Activated T-cell treated with anti-CD3 and anti-CD28 coated beads for 1 hour (primary cell): Measurements from ENCODE around the gene MTFR1L.

ENCODE experiments used
- DNase-seq: peaks from one replicate; pipeline ENCODE4 v3.0.0-alpha.2; 2020; ENCODE audit warnings: low read depth

Gene MTFR1L

DNA sequence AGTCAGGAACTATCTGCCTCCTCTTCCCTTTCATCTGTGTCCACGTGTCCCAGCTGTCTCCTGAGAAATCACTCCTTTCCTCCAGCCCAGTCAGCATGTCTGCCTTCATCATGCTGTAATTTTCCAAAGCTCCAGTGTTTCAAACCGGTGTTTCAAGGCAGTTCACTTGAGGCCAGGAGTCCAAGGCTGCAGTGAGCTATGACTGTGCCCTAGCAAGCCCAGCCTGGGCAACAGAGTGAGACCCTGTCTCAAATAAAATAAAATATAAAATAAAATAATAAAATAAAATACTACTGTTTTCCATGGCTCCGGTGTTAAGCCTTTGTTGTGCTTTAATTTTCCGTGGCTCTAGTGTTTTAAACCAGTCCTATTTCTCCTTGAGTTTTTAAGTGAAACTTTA is 27.6 kb upstream of the MTFR1L start:
- no peak for DNase-seq

DNA sequence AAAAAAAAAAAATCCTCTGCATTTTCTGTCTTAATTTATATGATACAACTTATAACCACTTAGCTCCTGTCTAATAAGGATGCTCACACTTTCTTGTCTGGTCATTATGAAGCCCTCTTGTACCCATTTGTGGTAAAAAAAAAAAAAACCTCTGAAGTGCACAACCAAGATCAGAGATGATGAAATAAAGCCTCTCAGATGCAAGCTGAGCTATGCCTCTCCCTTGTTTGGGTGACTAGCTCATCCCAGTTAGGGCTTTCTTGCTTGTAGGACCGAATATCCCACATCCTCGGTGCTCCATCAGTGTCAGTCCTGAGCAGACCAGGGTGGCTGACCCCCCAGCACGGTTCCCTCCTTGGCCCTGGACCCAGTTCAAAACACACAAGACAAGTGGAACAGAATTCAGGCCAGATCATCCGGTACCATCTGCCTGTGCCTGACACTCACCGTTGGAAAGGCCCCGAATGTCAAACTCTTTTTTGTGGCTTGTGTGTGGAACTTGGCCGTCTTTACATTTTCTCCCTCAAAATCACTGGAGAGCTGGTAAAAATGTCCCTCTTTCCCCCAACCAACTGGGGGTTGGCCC is 26.1 kb upstream of the MTFR1L start:
- DNase-seq, result no peak

DNA sequence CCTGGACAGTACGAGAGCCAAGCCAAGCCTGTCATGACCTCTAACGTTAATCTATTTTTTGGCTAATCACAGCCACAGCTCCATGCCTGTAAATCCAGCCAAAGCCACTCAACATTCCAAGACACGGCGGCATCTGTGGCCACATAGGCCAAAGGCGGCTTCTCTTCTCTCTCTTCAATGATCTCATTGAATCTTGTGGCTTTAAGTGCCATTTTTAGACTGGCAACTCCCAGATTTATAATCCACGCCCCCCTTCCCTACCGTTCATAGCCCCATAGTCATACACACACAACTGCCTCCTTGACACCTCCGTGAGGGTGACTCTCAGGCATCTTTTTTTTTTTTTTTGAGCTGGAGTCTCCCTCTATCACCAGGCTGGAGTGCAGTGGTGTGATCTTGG is 25.4 kb upstream of the MTFR1L start:
- no peak for DNase-seq

DNA sequence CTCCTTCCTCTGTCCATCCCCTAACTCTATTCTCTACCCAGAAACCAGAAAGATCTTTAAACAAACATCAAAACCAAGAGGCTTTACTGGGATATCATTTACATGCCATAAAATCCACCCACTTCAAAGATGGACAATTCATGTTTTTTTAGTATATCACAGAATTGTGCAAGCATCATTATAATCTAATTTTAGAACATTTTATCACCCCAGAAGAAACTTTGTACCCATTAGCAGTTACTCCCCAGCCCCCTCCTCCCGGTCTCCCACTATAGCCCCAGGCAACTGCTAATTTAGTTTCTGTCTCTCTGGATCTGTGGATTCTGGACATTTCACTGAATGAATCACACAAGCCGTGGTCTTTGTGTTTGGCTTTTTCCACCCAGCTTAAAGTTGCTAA is 24.5 kb upstream of the MTFR1L start:
- no peak for DNase-seq

DNA sequence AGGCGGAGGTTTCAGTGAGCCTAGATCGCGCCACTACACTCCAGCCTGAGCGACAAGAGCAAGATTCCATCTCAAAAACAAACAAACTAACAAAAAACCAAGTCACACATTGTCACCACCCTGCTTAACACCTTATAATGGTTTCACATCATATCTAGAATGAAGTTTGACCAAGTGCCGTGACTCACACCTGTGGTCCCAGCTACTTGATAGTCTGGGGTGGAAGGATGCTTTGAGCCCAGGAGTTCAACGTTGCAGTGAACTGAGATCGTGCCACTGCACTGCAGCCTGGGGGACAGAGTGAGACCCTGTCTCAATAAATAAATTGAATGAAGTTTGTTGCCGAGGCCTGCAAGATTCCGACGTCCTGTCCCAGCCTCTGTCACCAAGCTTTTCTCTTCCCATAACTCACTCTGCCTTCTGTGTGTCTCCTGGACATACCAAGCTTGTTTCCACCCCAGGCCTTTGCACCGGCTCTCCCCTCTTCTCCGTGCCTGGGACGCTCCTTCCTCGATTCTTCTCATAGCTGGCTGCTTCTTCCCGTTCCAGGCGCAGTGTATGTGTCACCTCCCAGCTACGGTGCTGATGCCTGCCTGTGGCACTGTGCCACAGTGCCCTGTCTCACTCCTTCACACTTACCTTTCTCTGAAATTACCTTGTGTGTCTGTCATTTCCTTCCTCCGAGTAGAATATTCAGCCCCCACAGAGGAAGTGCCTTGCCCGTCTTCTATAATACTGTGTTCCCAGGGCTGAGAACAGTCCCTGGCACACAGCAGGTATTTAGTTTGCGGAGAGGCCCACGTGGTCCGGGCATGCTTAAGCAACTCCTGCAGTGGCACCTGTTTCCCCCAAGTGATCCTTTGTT is 23.6 kb upstream of the MTFR1L start:
- DNase-seq, result no peak

DNA sequence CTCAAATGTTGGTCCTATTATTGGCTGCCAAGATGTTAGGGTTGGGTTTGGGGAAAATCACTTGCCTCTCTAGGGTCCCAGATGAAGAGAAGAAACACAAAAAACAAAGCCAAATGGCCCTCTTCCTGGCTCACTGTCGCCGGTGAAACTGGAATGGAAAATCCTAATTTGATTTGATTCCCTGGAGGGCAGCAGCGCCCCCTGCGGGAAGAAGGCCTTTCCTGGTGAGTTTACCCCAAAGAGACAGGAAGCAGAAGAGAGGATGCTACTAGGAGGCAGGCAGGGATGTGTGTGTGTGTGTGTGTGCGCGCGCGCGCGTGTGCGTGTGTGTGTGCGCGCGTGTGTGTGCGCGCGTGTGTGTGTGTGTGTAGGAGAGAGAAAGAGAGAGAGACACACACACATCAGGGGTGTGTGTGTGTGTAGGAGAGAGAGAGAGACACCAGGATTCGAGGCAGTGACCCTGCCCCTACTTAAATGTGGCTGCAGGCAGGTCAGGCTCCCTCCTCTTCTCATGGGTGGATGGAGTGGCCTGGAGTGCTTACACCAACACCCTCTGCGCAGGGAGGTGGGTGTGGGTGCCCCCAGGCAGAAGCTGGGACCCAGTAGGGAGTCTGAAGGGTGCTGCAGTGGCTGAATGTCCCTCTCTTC is 22.8 kb upstream of the MTFR1L start:
- DNase-seq, result peak; percentile 92

DNA sequence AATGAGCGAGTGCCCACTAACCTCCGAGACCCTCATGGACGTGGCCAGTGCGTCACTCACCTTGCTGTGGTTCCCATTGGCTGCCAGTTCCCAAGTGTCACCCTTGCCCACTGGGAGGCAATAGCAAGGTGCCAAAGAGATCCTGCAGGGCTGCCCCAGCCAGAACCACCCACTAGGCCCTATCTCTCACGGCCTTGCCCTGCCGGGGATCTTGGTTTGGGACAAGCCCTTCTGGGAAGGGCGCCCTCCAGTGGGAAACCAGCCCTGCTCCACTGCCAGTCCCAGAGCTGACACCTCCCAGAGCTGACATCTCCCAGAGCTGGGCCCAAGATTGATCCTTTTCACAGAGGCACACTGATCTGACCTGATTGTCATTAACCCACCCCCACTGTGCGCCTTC is 21.8 kb upstream of the MTFR1L start:
- DNase-seq, result no peak

DNA sequence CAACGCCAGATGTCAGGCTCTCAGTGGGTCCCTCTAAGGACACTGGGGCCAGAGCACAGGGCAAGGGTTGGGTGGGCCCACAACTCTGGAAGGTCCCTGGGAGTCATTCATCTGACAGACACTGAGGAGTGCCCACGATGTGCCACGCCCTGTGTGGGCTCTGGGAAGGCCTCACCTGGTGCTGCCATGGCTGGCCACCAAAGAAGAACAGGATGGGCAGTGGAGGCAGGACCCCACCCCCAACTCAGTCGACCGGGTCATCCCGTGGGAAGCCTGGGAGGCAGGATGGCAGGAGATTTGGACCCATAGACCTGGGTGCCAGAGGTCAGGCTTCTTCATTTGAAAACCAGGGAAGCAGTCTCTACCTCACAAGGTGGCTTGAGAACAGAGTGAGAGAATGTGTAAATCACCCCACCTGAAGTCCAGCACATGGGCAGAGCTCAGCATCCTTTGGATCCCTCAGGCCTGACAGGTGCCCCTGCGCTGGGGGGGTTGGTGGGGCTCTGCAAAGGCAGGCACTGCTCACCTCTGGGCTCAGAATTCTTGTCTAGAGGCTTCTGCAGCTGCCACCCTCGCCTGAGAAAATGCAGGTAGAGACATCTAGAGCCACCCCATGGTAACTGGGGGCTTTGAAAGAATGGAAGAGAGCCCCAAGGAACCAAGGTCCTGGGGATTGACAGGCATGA is 20.9 kb upstream of the MTFR1L start:
- DNase-seq, result no peak

DNA sequence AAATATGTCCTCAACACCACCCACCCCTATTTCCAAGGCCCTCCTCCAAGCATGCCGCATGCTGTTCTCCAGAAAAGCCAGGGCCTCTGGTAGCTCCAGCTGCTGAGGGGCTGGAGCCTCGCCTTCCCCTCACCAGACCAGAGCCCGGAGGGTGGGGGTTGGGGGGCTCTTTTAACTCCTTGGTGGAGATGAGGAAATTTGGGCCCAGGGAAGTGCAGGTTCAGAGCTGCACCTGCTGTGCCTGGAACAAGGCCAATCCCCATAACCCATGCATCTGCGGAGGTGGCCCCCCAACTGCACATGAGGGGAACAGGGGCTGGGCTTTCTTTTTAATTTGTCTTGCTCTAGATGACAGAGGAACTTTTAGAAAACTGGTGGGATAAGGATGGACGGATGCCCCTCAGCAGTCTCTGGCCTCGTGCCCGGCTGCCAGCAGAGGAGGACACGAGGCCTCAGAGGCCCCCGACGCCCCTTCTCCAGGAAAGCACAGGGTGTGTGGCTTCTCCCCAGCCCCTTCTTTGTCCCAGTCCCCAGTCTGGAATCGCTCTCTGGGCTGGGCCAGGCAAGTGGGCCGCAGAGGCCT is 20.3 kb upstream of the MTFR1L start:
- no peak for DNase-seq

DNA sequence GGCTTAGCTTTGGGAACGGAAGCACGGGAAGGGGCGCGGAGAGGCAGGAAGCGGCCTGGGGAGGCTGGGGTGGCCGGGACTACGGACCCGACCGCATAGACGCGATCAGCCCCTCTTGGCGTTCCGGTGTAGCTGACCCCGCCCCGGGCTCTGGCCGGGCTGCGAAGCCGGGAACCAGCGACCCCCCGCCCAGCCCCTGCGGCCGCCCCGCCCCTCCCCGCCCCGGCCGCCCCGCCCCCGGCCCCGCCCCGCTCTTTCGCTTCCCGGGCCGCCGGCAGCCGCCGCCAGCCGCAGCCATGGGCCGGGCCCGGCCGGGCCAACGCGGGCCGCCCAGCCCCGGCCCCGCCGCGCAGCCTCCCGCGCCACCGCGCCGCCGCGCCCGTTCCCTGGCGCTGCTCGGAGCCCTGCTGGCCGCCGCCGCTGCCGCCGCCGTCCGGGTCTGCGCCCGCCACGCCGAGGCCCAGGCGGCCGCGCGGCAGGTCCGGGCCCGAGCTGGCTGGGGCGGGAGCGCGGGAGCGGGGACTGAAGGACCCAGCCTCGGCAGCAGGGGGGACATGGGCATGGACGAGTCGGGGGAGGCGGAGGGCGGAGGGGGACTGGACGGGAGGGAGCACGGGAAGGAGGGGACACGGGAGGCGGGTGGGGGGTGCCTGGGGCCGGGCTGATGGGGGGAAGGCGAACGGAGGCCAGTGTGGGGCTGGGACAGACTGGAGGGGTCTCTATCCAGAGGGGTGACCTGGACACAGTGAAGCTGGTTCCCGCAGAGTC is 19.6 kb upstream of the MTFR1L start, which contains the start of gene SELENON:
TSS of gene SELENON (plus strand) at position 259 of the 768 bp plus-strand sequence. CDS start at position 297, 38 bp downstream.
- DNase-seq, result no peak

DNA sequence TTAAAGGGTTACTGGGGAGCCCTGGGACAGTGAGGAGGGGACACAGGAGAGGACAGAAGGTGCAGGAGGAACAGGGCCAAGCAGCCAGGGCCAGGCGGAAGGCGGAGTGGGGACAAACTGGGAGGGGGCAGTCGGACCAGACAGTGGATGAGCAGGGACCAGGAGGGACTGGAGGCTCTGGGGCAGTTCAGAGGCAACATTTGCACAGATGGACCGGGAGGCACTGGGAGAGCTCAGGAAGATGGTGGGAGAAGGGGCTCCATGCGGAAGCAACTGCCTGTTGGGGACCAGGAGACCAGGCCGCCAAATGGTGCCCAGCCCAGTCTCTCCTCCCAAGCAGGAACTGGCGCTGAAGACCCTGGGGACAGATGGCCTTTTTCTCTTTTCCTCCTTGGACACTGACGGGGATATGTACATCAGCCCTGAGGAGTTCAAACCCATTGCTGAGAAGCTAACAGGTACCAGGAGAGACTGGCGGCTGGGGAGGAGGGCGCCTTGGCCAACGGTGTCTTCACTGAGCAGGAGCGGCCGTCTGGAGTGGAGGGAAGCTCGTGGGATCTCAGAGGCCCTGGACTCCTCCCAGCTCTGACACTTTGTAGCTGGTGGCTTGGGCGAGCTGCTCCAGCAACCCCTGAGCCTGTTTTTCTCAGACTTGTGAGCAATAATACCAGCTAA is 18.9 kb upstream of the MTFR1L start:
- DNase-seq, result no peak

DNA sequence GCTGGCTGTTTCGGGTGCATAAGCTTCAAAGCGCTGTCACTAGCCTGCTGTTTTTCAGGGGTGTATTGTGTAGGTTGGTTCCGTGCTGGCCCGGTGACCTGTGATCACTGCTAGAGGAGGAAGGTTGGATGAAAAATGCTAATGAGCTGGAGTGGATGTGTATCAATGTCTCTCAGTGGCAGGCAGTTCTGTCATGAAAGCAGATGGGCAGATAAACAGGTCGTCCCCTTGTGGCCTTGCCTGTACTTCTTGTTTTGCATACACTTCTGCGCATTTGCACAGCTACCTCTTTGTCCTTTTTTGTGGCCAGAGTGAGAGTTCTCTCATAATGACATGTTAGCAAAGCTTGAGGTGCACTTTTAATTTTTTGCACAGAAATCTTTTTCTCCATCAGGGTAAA is 16.8 kb upstream of the MTFR1L start:
- no peak for DNase-seq

DNA sequence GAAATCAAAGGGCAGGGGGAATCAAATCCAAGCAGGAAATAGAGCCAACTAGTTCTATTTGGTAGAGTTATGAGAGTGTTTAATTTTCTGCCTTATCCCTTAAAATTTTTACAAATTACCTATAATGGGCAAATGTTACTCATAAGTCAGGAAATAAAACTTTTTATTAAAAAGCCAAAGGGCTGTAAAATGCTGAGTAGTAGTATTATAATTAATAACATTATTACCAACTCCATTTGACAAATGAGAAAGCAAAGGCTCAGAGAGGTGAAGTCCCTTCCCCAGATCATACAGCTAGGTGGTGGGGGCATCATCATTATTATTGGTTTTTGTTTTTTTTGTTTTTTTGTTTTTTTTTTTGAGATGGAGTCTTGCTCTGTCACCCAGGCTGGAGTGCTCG is 16.4 kb upstream of the MTFR1L start:
- no peak for DNase-seq

DNA sequence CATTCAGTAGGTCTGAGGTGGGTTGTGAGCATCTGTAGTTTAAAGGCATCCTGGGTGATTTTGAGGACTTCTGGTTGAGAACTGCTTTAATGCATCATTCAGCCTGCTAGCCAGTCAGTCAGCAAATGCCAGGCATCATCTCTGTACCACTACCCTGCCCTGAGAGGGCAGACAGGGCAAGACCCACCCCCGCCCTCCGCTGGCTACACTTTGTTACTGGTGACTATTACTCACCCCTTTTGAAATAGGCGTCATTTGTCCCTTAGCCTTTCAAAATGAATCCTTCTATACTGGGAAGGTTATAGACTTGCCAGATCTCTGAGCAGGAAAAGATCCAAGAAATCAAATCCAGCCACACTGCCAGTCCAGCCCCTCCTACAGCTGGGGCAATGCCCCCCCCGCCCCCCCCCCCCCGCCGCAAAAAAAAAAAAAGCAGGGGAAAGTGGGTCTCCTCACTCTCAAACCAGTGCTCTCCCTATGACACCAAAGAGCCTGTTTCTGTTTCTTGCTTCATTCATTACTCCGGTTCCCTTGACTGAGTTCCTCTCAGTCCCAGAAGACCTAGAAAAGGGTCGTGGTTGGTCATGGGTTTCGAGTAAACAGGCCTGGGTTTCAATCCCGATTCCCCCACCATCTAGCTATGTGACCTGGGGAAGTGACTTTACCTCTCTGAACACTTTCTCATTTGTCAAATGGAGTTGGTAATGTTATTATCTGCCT is 15.3 kb upstream of the MTFR1L start:
- no peak for DNase-seq

DNA sequence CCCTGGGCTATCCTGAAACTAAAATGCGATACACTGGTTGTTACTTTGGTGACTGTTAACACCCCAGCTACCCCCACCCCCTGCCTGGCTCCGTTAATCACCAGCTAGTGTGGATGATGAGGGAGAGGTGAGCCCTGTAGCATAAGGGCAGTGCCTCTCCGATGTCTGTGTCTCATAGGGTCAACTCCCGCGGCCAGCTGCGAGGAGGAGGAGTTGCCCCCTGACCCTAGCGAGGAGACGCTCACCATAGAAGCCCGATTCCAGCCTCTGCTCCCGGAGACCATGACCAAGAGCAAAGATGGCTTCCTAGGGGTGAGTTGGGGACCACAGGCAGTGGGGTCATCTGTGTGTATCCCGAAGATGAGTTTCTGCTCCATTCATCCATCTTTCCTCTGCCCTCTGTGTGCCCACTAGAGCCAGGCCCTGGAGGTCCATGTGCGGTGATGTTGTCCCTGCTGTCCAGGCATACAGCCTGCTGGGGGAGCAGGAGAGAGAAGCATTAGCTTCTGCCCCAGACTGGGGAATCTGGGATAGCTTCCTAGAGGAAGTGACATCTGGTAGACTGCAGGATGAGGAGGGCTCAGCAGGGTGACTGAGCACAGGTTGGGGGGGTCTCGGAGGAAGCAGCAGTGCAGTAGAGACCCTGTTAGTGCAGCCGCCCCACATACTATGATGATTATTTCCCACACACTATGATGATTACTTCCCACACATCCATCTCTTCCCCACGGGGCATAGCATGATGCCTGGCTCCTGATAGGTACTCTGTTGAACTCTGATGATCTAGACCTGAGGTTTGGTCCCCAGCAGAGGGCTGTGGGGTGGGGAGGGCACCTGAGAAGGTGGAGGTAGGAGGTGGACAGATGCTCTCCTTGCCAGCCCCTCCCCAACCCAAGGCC is 14.5 kb upstream of the MTFR1L start:
- DNase-seq, result no peak

DNA sequence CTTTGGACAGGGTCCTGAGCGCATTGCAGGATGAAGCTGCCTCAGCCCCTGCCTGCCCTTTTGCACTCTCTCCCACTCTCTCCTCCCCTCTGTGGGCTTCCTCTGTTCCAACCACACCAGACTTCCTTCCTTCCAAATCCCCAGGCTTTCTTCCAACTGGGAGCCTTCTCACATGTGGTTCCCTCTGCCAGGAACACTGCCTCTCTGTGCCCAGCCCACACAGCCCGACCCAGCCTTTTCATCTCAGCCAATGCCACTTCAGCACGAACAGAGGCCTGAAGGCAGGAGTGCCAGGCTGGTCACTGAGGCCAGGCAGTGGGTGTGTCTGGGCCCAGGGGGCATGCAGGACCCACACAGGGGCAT is 13.9 kb upstream of the MTFR1L start:
- DNase-seq, result no peak

DNA sequence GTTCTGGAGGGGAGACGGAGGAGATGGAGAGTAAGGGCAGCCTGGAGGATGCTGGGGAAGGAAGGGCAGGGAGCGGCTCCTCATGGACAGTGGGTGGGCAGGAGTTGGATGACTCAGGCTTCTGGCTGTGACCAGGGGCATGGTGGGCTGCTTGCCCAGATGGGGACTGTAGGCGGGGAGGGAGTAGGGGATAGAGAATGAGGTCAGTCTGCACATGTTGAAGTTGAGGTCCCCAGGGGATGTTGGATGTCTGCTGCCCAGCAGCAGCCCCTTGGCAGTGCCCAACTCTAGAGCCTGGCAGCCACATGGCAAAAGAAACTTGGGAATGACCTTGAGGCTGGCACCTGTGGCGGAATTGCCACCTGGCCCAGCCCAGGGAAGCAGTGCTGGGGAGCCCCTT is 13.3 kb upstream of the MTFR1L start:
- no peak for DNase-seq

DNA sequence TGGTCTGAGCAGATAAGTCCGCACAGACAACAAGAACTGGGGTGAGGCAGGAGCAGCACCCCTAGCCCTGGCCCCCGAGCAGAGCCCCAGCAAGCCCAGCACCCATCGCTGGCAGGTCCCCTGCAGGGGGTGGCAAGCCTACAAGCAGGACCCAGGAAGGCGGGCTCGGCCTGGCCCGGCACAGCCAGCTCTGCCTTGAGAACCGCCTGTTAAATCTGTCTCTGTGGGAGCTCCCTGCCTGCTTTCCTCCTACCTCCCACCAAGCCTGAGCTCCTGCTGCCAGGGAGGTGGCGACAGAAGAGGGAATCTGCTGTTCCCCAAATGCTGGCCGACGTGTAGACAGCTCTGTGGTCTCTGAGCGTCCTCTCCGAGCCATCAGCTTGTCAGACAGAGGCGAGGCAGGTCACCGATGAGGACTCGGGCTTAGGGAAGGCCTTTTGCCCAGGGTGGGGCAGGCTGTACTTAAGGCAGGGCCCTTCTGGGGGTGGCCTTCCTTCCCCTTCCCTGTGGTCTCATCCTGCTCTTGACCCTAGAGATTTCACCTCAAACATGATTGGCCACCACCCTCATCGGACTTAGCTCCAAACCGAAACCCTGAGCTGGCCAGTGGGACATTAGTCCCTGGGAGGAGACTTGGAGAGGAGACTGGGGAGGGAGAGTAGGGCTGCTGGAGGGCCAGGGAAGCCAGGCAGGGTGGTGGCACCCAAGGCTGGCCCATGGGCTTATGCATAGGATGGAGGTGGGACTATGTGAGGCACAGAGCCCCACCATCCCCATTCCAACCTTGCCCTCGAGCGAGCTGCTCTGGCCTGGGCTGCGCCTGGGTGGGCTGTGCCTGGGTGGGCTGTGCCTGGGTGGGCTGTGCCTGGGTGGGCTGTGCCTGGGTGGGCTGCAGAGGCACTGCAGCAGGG is 12.0 kb upstream of the MTFR1L start:
- no peak for DNase-seq
